HepG2 (cell line): ENCODE measurements around the gene METTL16. TPM values are rescaled to one million over a fixed set of nuclear protein-coding genes. Genes with fewer than 3 reads are reported as not detected.

Experiments
- AHR ChIP-seq: IDR thresholded peaks from 2 replicates; pipeline ENCODE4 v1.6.1; 2018; ENCODE audit warnings: missing genetic modification reagents, missing compliant biosample characterization
- ARHGAP35 ChIP-seq: sonication (generic); formaldehyde crosslinking; IDR thresholded peaks from 2 replicates; pipeline ENCODE4 v1.9.0; 2022; ENCODE audit warnings: mild to moderate bottlenecking, inconsistent platforms, moderate library complexity, missing genetic modification reagents, borderline replicate concordance
- HNRNPL ChIP-seq: fragments of 200-400 bp; formaldehyde crosslinking; IDR thresholded peaks from 2 replicates; pipeline ENCODE4 v1.6.1; 2017; ENCODE audit warnings: mild to moderate bottlenecking, low read depth, low read length
- LCORL ChIP-seq, 2 experiments: fragments of 450-650 bp in 1 of 2; sonication (generic) in 1 of 2; formaldehyde crosslinking in 1 of 2; IDR thresholded peaks; 2 replicates each; pipeline versions ENCODE4 v1.5.0 to v1.6.1; 2017 to 2020; ENCODE audit warnings: antibody characterized with exemption in 1 of 2, missing genetic modification reagents in 1 of 2
- NFATC3 ChIP-seq: sonication (generic); formaldehyde crosslinking; IDR thresholded peaks from 2 replicates; pipeline ENCODE4 v1.5.1; 2020; ENCODE audit warnings: mild to moderate bottlenecking, missing genetic modification reagents
- NFRKB ChIP-seq: fragments of 450-650 bp; IDR thresholded peaks from 2 replicates; pipeline ENCODE4 v1.6.1; 2017
- SMYD3 ChIP-seq: sonication (generic); formaldehyde crosslinking; IDR thresholded peaks from 2 replicates; pipeline ENCODE4 v1.8.1; 2023; ENCODE audit warnings: mild to moderate bottlenecking, missing genetic modification reagents
- YEATS2 ChIP-seq: sonication (generic); formaldehyde crosslinking; IDR thresholded peaks from 2 replicates; pipeline ENCODE4 v1.4.0; 2020; ENCODE audit warnings: missing genetic modification reagents, borderline replicate concordance
- ZC3H13 ChIP-seq: sonication (generic); formaldehyde crosslinking; IDR thresholded peaks from 2 replicates; pipeline ENCODE4 v1.8.1; 2023; ENCODE audit warnings: mild to moderate bottlenecking, missing genetic modification reagents, moderate library complexity
- ZFAT ChIP-seq: sonication (generic); formaldehyde crosslinking; conservative IDR thresholded peaks from 2 replicates; pipeline ENCODE4 v1.8.1; 2023; ENCODE audit warnings: missing genetic modification reagents, inconsistent platforms
- ZNF12 ChIP-seq: sonication (generic); formaldehyde crosslinking; IDR thresholded peaks from 2 replicates; pipeline ENCODE4 v1.5.0; 2020; ENCODE audit warnings: missing genetic modification reagents
- ZNF235 ChIP-seq: sonication (generic); formaldehyde crosslinking; IDR thresholded peaks from 2 replicates; pipeline ENCODE4 v1.8.1; 2023; ENCODE audit warnings: mild to moderate bottlenecking, missing genetic modification reagents, borderline replicate concordance
- ZNF335 ChIP-seq: sonication (generic); formaldehyde crosslinking; IDR thresholded peaks from 2 replicates; pipeline ENCODE4 v1.4.0; 2020; ENCODE audit warnings: missing genetic modification reagents
- ZNF33A ChIP-seq: sonication (generic); formaldehyde crosslinking; IDR thresholded peaks from 2 replicates; pipeline ENCODE4 v1.5.1; 2020; ENCODE audit warnings: missing genetic modification reagents, mild to moderate bottlenecking, moderate library complexity, borderline replicate concordance
- polyA plus RNA-seq, 8 experiments: library from polyadenylated mRNA; depleted of rRNA in 3 of 8; stranded (reverse) in 7 of 8; unstranded in 1 of 8; fragments of >200 nt; fragmentation: Illumina TruSeq in 4 of 8; extraction: Trizol in 4 of 8; gene quantifications; 2 replicates each; pipeline versions ENCODE4 v1.2.1 to v1.2.3, GENCODE V29; 2011 to 2016; ENCODE audit warnings: low read depth in 4 of 8, missing spikeins in 1 of 8, mixed read lengths in 1 of 8; ENCODE audit not compliant: insufficient read depth in 1 of 8
- total RNA-seq, 5 experiments: library from RNA; depleted of rRNA; stranded (reverse); fragments of >200 nt; fragmentation: Illumina TruSeq; extraction: Trizol; gene quantifications; 2 replicates each; pipeline ENCODE4 v1.2.3, GENCODE V29; 2016; ENCODE audit warnings: low read depth in 1 of 5
- TF ChIP-seq, protein P1 (sequence below): sonication (generic); formaldehyde crosslinking; conservative IDR thresholded peaks from 2 replicates; pipeline ENCODE4 v1.4.0; 2020; ENCODE audit warnings: missing genetic modification reagents
- TF ChIP-seq, protein P2 (sequence below): sonication (generic); formaldehyde crosslinking; IDR thresholded peaks from 2 replicates; pipeline ENCODE4 v1.5.1; 2020; ENCODE audit warnings: mild to moderate bottlenecking, missing genetic modification reagents, borderline replicate concordance
- TF ChIP-seq, protein P3 (sequence below): sonication (generic); formaldehyde crosslinking; IDR thresholded peaks from 2 replicates; pipeline ENCODE4 v1.4.0; 2020; ENCODE audit warnings: missing genetic modification reagents
- TF ChIP-seq, protein P4 (sequence below): sonication (generic); formaldehyde crosslinking; IDR thresholded peaks from 2 replicates; pipeline ENCODE4 v1.9.0; 2021; ENCODE audit warnings: missing genetic modification reagents, borderline replicate concordance
- TF ChIP-seq, protein P5 (sequence below): sonication (generic); formaldehyde crosslinking; IDR thresholded peaks from 2 replicates; pipeline ENCODE4 v1.4.0; 2020; ENCODE audit warnings: mild to moderate bottlenecking, missing genetic modification reagents

The METTL16 gene
- total and polyA plus RNA-seq, 2 of the 13 experiments (the other 11 are each of a cell fraction or from before 2014, with no cell fraction given) = 11.6 to 18.5 TPM

DNA sequence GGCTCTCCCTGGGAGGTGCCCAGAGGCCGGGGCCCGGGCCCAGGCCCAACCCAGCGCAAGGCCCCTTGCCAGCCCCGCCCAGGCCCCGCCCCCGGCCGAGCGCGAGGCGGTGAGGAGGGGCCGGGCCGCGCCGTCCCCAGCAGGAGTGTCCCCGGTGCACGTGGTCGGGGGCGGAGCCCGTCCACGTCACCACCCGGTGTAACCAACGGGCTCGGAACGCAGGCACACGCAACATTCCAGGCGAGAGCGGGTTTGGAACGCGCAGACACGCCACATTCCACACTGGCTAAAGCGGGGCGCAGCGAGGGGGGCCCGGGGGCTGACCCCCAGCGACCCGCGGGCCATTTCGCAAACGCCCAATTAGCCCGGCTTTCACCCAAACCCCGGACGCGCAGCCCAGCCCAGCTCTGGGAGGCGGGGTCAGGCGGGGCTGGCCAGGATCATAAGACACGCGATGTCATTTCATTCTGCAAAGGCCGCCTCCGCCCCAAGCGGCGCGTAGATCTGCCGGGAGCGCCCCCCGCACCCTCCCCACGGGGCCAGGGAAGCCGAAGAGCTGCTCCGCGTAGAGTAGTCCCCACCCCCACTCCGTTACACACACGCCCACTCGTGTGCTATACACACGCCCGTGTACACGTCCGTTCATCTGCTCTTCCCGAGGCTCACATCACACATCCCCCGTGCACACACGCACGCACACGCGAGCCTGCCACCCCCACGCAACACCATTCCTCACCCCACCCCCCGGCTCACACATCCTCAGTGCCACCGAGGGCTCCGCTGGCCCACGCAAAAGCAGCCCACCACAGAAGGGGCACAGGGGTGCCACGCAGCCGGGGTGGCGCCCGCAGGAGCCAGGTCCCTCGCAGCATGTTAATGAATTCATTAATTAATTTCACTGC is 111.9 kb downstream of the METTL16 start (continued):
- TF ChIP-seq ZNF335 (no peak), NFATC3 (CRISPR knock-in tag) (0 out of 2 replicates have a peak, but pooled peaks have one; percentile 70), ZNF235 (peak; percentile 11; the same call in 1 of the 2 replicates), ZNF33A (no peak), ZFAT (CRISPR knock-in tag) (no peak), SMYD3 (CRISPR knock-in tag) (no peak), ZC3H13 (CRISPR knock-in tag) (no peak), ARHGAP35 (CRISPR knock-in tag) (no peak), HNRNPL (0 out of 2 replicates have a peak, but pooled peaks have one; percentile 42), NFRKB (no peak), LCORL (IDR thresholded peaks at IDR 0.05) (no peak), LCORL (CRISPR knock-in tag; IDR thresholded peaks at IDR 0.05) (peak; percentile 90), YEATS2 (no peak), AHR (CRISPR knock-in tag) (no peak), ZNF12 (CRISPR knock-in tag) (peak; percentile 27; the same call in 1 of the 2 replicates)
- TF ChIP-seq, protein P1, sequence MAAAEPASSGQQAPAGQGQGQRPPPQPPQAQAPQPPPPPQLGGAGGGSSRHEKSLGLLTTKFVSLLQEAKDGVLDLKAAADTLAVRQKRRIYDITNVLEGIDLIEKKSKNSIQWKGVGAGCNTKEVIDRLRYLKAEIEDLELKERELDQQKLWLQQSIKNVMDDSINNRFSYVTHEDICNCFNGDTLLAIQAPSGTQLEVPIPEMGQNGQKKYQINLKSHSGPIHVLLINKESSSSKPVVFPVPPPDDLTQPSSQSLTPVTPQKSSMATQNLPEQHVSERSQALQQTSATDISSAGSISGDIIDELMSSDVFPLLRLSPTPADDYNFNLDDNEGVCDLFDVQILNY (CRISPR knock-in tag) = no peak
- TF ChIP-seq, protein P2, sequence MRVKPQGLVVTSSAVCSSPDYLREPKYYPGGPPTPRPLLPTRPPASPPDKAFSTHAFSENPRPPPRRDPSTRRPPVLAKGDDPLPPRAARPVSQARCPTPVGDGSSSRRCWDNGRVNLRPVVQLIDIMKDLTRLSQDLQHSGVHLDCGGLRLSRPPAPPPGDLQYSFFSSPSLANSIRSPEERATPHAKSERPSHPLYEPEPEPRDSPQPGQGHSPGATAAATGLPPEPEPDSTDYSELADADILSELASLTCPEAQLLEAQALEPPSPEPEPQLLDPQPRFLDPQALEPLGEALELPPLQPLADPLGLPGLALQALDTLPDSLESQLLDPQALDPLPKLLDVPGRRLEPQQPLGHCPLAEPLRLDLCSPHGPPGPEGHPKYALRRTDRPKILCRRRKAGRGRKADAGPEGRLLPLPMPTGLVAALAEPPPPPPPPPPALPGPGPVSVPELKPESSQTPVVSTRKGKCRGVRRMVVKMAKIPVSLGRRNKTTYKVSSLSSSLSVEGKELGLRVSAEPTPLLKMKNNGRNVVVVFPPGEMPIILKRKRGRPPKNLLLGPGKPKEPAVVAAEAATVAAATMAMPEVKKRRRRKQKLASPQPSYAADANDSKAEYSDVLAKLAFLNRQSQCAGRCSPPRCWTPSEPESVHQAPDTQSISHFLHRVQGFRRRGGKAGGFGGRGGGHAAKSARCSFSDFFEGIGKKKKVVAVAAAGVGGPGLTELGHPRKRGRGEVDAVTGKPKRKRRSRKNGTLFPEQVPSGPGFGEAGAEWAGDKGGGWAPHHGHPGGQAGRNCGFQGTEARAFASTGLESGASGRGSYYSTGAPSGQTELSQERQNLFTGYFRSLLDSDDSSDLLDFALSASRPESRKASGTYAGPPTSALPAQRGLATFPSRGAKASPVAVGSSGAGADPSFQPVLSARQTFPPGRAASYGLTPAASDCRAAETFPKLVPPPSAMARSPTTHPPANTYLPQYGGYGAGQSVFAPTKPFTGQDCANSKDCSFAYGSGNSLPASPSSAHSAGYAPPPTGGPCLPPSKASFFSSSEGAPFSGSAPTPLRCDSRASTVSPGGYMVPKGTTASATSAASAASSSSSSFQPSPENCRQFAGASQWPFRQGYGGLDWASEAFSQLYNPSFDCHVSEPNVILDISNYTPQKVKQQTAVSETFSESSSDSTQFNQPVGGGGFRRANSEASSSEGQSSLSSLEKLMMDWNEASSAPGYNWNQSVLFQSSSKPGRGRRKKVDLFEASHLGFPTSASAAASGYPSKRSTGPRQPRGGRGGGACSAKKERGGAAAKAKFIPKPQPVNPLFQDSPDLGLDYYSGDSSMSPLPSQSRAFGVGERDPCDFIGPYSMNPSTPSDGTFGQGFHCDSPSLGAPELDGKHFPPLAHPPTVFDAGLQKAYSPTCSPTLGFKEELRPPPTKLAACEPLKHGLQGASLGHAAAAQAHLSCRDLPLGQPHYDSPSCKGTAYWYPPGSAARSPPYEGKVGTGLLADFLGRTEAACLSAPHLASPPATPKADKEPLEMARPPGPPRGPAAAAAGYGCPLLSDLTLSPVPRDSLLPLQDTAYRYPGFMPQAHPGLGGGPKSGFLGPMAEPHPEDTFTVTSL (CRISPR knock-in tag) = no peak
- TF ChIP-seq, protein P3, sequence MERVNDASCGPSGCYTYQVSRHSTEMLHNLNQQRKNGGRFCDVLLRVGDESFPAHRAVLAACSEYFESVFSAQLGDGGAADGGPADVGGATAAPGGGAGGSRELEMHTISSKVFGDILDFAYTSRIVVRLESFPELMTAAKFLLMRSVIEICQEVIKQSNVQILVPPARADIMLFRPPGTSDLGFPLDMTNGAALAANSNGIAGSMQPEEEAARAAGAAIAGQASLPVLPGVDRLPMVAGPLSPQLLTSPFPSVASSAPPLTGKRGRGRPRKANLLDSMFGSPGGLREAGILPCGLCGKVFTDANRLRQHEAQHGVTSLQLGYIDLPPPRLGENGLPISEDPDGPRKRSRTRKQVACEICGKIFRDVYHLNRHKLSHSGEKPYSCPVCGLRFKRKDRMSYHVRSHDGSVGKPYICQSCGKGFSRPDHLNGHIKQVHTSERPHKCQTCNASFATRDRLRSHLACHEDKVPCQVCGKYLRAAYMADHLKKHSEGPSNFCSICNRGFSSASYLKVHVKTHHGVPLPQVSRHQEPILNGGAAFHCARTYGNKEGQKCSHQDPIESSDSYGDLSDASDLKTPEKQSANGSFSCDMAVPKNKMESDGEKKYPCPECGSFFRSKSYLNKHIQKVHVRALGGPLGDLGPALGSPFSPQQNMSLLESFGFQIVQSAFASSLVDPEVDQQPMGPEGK = peak; percentile 94
- TF ChIP-seq, protein P4, sequence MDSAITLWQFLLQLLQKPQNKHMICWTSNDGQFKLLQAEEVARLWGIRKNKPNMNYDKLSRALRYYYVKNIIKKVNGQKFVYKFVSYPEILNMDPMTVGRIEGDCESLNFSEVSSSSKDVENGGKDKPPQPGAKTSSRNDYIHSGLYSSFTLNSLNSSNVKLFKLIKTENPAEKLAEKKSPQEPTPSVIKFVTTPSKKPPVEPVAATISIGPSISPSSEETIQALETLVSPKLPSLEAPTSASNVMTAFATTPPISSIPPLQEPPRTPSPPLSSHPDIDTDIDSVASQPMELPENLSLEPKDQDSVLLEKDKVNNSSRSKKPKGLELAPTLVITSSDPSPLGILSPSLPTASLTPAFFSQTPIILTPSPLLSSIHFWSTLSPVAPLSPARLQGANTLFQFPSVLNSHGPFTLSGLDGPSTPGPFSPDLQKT (CRISPR knock-in tag) = no peak
- TF ChIP-seq, protein P5, sequence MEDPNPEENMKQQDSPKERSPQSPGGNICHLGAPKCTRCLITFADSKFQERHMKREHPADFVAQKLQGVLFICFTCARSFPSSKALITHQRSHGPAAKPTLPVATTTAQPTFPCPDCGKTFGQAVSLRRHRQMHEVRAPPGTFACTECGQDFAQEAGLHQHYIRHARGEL (CRISPR knock-in tag) = no peak
